ENCODE results near the gene ERFE. TPM values are rescaled to one million over a fixed set of nuclear protein-coding genes. Genes with fewer than 3 reads are reported as not detected.
"Not testable (repeated sequence)": the region's sequence is repeated elsewhere in the genome, so short reads cannot be mapped to it uniquely, and the experiment has no call there.

ERFE gene
- polyA plus RNA-seq, 1 donor from 2014 or later, result not detected

GRCh38 chr2:238170386-238171071 is 11.8 kb downstream of the ERFE start:
- Histone ChIP-seq H3F3A (ENCODE audit: insufficient read depth, low read length, poor library complexity, severe bottlenecking) (no peaks in the 10 kb centered on the region), H3K36me3 (ENCODE audit: insufficient read depth, low read length) (no peaks in the 10 kb centered on the region), H3K4me3 (ENCODE audit: low read length) (no peak overlapping the region), H4K20me1 (ENCODE audit: insufficient read depth) (no peaks in the 10 kb centered on the region), H3K79me2 (replicated peaks; ENCODE audit: insufficient read depth, low read length) (no peaks in the 10 kb centered on the region), H3K27ac (ENCODE audit: low read length) (no peak overlapping the region), H2AFZ (ENCODE audit: low read depth, low read length) (no peak overlapping the region), H3K9me2 (ENCODE audit: insufficient read depth, low read length) (no peaks in the 10 kb centered on the region), H3K9me3 (ENCODE audit: low read length) (no peaks in the 10 kb centered on the region), H3K27me3 (ENCODE audit: insufficient read depth, low read depth, low read length) (no peaks in the 10 kb centered on the region), H3K4me2 (ENCODE audit: low read length) (no peak overlapping the region), H3K9ac (ENCODE audit: low read length) (no peak overlapping the region)
- TF ChIP-seq RAD21 (conservative IDR thresholded peaks at IDR 0.05) (no peak), POLR2AphosphoS5 (IDR thresholded peaks at IDR 0.05) (no peak)
- TF ChIP-seq, protein P1, sequence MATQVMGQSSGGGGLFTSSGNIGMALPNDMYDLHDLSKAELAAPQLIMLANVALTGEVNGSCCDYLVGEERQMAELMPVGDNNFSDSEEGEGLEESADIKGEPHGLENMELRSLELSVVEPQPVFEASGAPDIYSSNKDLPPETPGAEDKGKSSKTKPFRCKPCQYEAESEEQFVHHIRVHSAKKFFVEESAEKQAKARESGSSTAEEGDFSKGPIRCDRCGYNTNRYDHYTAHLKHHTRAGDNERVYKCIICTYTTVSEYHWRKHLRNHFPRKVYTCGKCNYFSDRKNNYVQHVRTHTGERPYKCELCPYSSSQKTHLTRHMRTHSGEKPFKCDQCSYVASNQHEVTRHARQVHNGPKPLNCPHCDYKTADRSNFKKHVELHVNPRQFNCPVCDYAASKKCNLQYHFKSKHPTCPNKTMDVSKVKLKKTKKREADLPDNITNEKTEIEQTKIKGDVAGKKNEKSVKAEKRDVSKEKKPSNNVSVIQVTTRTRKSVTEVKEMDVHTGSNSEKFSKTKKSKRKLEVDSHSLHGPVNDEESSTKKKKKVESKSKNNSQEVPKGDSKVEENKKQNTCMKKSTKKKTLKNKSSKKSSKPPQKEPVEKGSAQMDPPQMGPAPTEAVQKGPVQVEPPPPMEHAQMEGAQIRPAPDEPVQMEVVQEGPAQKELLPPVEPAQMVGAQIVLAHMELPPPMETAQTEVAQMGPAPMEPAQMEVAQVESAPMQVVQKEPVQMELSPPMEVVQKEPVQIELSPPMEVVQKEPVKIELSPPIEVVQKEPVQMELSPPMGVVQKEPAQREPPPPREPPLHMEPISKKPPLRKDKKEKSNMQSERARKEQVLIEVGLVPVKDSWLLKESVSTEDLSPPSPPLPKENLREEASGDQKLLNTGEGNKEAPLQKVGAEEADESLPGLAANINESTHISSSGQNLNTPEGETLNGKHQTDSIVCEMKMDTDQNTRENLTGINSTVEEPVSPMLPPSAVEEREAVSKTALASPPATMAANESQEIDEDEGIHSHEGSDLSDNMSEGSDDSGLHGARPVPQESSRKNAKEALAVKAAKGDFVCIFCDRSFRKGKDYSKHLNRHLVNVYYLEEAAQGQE (IDR thresholded peaks at IDR 0.05; ENCODE audit: borderline replicate concordance), result no peak

GRCh38 chr2:238171072-238171431 is 12.3 kb downstream of the ERFE start:
- H2AFZ ChIP-seq (ENCODE audit: low read depth, low read length); H3K79me2 ChIP-seq (replicated peaks; ENCODE audit: insufficient read depth, low read length); H4K20me1 ChIP-seq (ENCODE audit: insufficient read depth); H3K9me2 ChIP-seq (ENCODE audit: insufficient read depth, low read length); H3K9me3 ChIP-seq (ENCODE audit: low read length); H3K27ac ChIP-seq (ENCODE audit: low read length); H3K27me3 ChIP-seq (ENCODE audit: insufficient read depth, low read depth, low read length); H3K9ac ChIP-seq (ENCODE audit: low read length); H3K4me3 ChIP-seq (ENCODE audit: low read length); H3K4me2 ChIP-seq (ENCODE audit: low read length); H3F3A ChIP-seq (ENCODE audit: insufficient read depth, low read length, poor library complexity, severe bottlenecking); H3K36me3 ChIP-seq (ENCODE audit: insufficient read depth, low read length): not testable (repeated sequence)

GRCh38 chr2:238171575-238172187 is 12.9 kb downstream of the ERFE start:
- H3K27ac ChIP-seq (ENCODE audit: low read length), result no peak overlapping the region
- H3K9me3 ChIP-seq (ENCODE audit: low read length), result no peaks in the 10 kb centered on the region
- H2AFZ ChIP-seq (ENCODE audit: low read depth, low read length), result no peak overlapping the region
- H3K79me2 ChIP-seq (replicated peaks; ENCODE audit: insufficient read depth, low read length), result no peaks in the 10 kb centered on the region
- H3K9me2 ChIP-seq (ENCODE audit: insufficient read depth, low read length), result no peaks in the 10 kb centered on the region
- TF ChIP-seq MXI1 (conservative IDR thresholded peaks at IDR 0.05; ENCODE audit: poor library complexity, severe bottlenecking) (no peak), EP300 (conservative IDR thresholded peaks at IDR 0.05; ENCODE audit: poor library complexity, severe bottlenecking) (no peak), SMC3 (conservative IDR thresholded peaks at IDR 0.05; ENCODE audit: poor library complexity) (no peak), RAD21 (conservative IDR thresholded peaks at IDR 0.05) (no peak), TAF1 (IDR thresholded peaks at IDR 0.05; ENCODE audit: low read depth) (no peak), EZH2 (IDR thresholded peaks at IDR 0.05; ENCODE audit: borderline replicate concordance, insufficient read depth, low read length, poor library complexity, severe bottlenecking) (no peak), POLR2AphosphoS5 (IDR thresholded peaks at IDR 0.05) (no peak)
- TF ChIP-seq, protein P1 (IDR thresholded peaks at IDR 0.05; ENCODE audit: borderline replicate concordance), result no peak
- TF ChIP-seq, protein P2, sequence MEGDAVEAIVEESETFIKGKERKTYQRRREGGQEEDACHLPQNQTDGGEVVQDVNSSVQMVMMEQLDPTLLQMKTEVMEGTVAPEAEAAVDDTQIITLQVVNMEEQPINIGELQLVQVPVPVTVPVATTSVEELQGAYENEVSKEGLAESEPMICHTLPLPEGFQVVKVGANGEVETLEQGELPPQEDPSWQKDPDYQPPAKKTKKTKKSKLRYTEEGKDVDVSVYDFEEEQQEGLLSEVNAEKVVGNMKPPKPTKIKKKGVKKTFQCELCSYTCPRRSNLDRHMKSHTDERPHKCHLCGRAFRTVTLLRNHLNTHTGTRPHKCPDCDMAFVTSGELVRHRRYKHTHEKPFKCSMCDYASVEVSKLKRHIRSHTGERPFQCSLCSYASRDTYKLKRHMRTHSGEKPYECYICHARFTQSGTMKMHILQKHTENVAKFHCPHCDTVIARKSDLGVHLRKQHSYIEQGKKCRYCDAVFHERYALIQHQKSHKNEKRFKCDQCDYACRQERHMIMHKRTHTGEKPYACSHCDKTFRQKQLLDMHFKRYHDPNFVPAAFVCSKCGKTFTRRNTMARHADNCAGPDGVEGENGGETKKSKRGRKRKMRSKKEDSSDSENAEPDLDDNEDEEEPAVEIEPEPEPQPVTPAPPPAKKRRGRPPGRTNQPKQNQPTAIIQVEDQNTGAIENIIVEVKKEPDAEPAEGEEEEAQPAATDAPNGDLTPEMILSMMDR (IDR thresholded peaks at IDR 0.05; ENCODE audit: poor library complexity, severe bottlenecking), result no peak
- H3K4me3 ChIP-seq (ENCODE audit: low read length), result no peak overlapping the region
- H3K27me3 ChIP-seq (ENCODE audit: insufficient read depth, low read depth, low read length), result no peaks in the 10 kb centered on the region
- H3K9ac ChIP-seq (ENCODE audit: low read length), result no peak overlapping the region
- no peaks in the 10 kb centered on the region for H3F3A ChIP-seq (ENCODE audit: insufficient read depth, low read length, poor library complexity, severe bottlenecking)
- no peak overlapping the region for H3K4me2 ChIP-seq (ENCODE audit: low read length)
- no peaks in the 10 kb centered on the region for H3K36me3 ChIP-seq (ENCODE audit: insufficient read depth, low read length)
- H4K20me1 ChIP-seq (ENCODE audit: insufficient read depth), result no peaks in the 10 kb centered on the region

All from neural cell (in vitro differentiated cells).